Mesenchymal stem cell (in vitro differentiated cells and primary cell): ENCODE results near the gene RTBDN.
A peak's percentile ranks its signal among the peaks of the same experiment; 100 is the strongest.

ENCODE experiments used
- DNase-seq: peaks from one replicate; pipeline ENCODE4 v3.0.0-alpha.2; 2013
- H2AFZ ChIP-seq: one replicate; pipeline ENCODE4 v1.6.1; 2013; ENCODE audit warnings: low read depth, mild to moderate bottlenecking, control low read depth, inconsistent platforms, low read length, moderate library complexity
- H2AK5ac ChIP-seq: 2 replicates; pipeline ENCODE4 v1.6.1; 2013; ENCODE audit warnings: low read length, moderate library complexity, mild to moderate bottlenecking, inconsistent platforms; ENCODE audit not compliant: severe bottlenecking
- H2BK120ac ChIP-seq: one replicate; pipeline ENCODE4 v1.6.1; 2013; ENCODE audit warnings: low read depth, mild to moderate bottlenecking, inconsistent platforms, low read length, moderate library complexity
- H2BK12ac ChIP-seq, 2 experiments: one replicate each; pipeline ENCODE4 v1.6.1; 2013; ENCODE audit warnings: inconsistent platforms in 2 of 2, low read length in 2 of 2, mild to moderate bottlenecking in 2 of 2, moderate library complexity in 2 of 2, control low read depth in 1 of 2
- H2BK15ac ChIP-seq: one replicate; pipeline ENCODE4 v1.6.1; 2013; ENCODE audit warnings: mild to moderate bottlenecking, low read depth, inconsistent platforms; ENCODE audit not compliant: poor library complexity, severe bottlenecking
- H2BK5ac ChIP-seq: 2 replicates; pipeline ENCODE4 v1.6.1; 2013; ENCODE audit warnings: low read depth, mild to moderate bottlenecking, low read length, control low read depth, inconsistent platforms; ENCODE audit not compliant: poor library complexity, severe bottlenecking
- H3K14ac ChIP-seq, 2 experiments: one replicate each; pipeline ENCODE4 v1.6.1; 2013; ENCODE audit warnings: inconsistent platforms in 2 of 2, low read length in 2 of 2, control low read depth in 1 of 2, mild to moderate bottlenecking in 1 of 2, moderate library complexity in 1 of 2
- H3K18ac ChIP-seq, 2 experiments: one replicate each; pipeline ENCODE4 v1.6.1; 2013; ENCODE audit warnings: inconsistent platforms in 2 of 2, low read length in 2 of 2, control low read depth in 1 of 2, low read depth in 1 of 2, mild to moderate bottlenecking in 1 of 2
- H3K23ac ChIP-seq, 2 experiments: one replicate each; pipeline ENCODE4 v1.6.1; 2013; ENCODE audit warnings: inconsistent platforms in 2 of 2, low read length in 2 of 2, mild to moderate bottlenecking in 2 of 2, moderate library complexity in 2 of 2, control low read depth in 1 of 2
- H3K27ac ChIP-seq: 2 replicates; pipeline ENCODE4 v1.5.1; 2013; ENCODE audit warnings: mild to moderate bottlenecking, moderate library complexity, low read length, control low read depth, inconsistent platforms; ENCODE audit not compliant: poor library complexity, severe bottlenecking
- H3K27me3 ChIP-seq, 2 experiments: 2 replicates each; pipeline versions ENCODE4 v1.6.1 to v1.7.0; 2013; ENCODE audit warnings: low read length in 2 of 2, mild to moderate bottlenecking in 2 of 2, moderate library complexity in 2 of 2, control low read depth in 1 of 2, inconsistent platforms in 1 of 2; ENCODE audit not compliant: control insufficient read depth in 1 of 2, insufficient read depth in 1 of 2
- H3K36me3 ChIP-seq, 2 experiments: 2 replicates each; pipeline versions ENCODE4 v1.6.1 to v1.7.0; 2013; ENCODE audit warnings: low read length in 2 of 2, control low read depth in 1 of 2, inconsistent platforms in 1 of 2, low read depth in 1 of 2, mild to moderate bottlenecking in 1 of 2; ENCODE audit not compliant: insufficient read depth in 2 of 2, control insufficient read depth in 1 of 2
- H3K4ac ChIP-seq, 2 experiments: one replicate each; pipeline ENCODE4 v1.6.1; 2013; ENCODE audit warnings: inconsistent platforms in 2 of 2, low read length in 2 of 2, mild to moderate bottlenecking in 2 of 2, moderate library complexity in 2 of 2, control low read depth in 1 of 2, low read depth in 1 of 2
- H3K4me1 ChIP-seq: 2 replicates; pipeline ENCODE4 v1.6.1; 2013; ENCODE audit warnings: low read depth, low read length, control low read depth; ENCODE audit not compliant: control insufficient read depth, insufficient read depth
- H3K4me2 ChIP-seq: 2 replicates; pipeline ENCODE4 v1.6.1; 2013; ENCODE audit warnings: low read length, mild to moderate bottlenecking, inconsistent platforms; ENCODE audit not compliant: poor library complexity, severe bottlenecking
- H3K4me3 ChIP-seq, 2 experiments: 2 replicates each; pipeline versions ENCODE4 v1.5.1 to v1.7.0; 2013; ENCODE audit warnings: low read length in 2 of 2, mild to moderate bottlenecking in 2 of 2, control low read depth in 1 of 2, low read depth in 1 of 2; ENCODE audit not compliant: insufficient read depth in 1 of 2
- H3K79me1 ChIP-seq: replicated peaks from 2 replicates; pipeline ENCODE4 v1.6.1; 2013; ENCODE audit warnings: mild to moderate bottlenecking, control low read depth, low read length, inconsistent platforms; ENCODE audit not compliant: poor library complexity, severe bottlenecking
- H3K9ac ChIP-seq: 2 replicates; pipeline ENCODE4 v1.7.0; 2013; ENCODE audit warnings: mild to moderate bottlenecking, low read length, moderate library complexity
- H3K9me3 ChIP-seq: 2 replicates; pipeline ENCODE4 v1.7.0; 2013; ENCODE audit warnings: mild to moderate bottlenecking, low read length; ENCODE audit not compliant: control insufficient read depth
- H4K8ac ChIP-seq: one replicate; pipeline ENCODE4 v1.6.1; 2013; ENCODE audit warnings: inconsistent platforms, mild to moderate bottlenecking, low read length, moderate library complexity
- H4K91ac ChIP-seq: one replicate; pipeline ENCODE4 v1.6.1; 2013; ENCODE audit warnings: mild to moderate bottlenecking, low read length, inconsistent platforms
- WGBS: methylation state at CpG from one replicate; pipeline ENCODE4 v1.1.7; 2013; ENCODE audit warnings: mixed read lengths; 5-methylcytosine and 5-hydroxymethylcytosine counted together

Gene RTBDN

GRCh38 chr19:12779162-12779993, 55.0 kb downstream of the RTBDN start:
- H3K27ac ChIP-seq: peak overlapping the region; percentile 91
- peak overlapping the region; percentile 78 for H2AK5ac ChIP-seq
- H3K23ac ChIP-seq: peak overlapping the region in 1 of 2 experiments; percentile 34
- 61% methylated on average over 11 of the region's 15 CpGs for WGBS
- peak overlapping the region; percentile 88 to 95 for H3K18ac ChIP-seq
- H2BK12ac ChIP-seq: peak overlapping the region; percentile 93 to 96
- peaks cover 2 to 4% of the 10 kb centered on the region in 2 experiments for H3K36me3 ChIP-seq
- no peaks in the 10 kb centered on the region for H3K9me3 ChIP-seq
- H2BK15ac ChIP-seq: peak overlapping the region; percentile 75
- peak overlapping the region; percentile 85 for H2BK5ac ChIP-seq
- H4K91ac ChIP-seq: peak overlapping the region; percentile 97
- peak overlapping the region in 1 of 2 experiments; percentile 83 for H3K4me3 ChIP-seq
- peak overlapping the region; percentile 93 for H3K9ac ChIP-seq
- H3K4ac ChIP-seq: peak overlapping the region; percentile 85
- DNase-seq: peak; percentile 93
- peak overlapping the region in 1 of 2 experiments; percentile 53 for H3K14ac ChIP-seq
- H3K4me2 ChIP-seq: peak overlapping the region; percentile 91
- peaks cover 44% of the 10 kb centered on the region for H3K4me1 ChIP-seq
- no peaks in the 10 kb centered on the region for H3K27me3 ChIP-seq
- H2BK120ac ChIP-seq: peak overlapping the region; percentile 87
- H4K8ac ChIP-seq: peak overlapping the region; percentile 97
- peaks cover 9% of the 10 kb centered on the region for H3K79me1 ChIP-seq
- no peak overlapping the region for H2AFZ ChIP-seq

GRCh38 chr19:12778905-12779161, 55.5 kb downstream of the RTBDN start:
- Histone ChIP-seq H3K9ac (peak overlapping the region; percentile 93), H3K4ac (peak overlapping the region; percentile 85)

GRCh38 chr19:12778017-12778904, 56.1 kb downstream of the RTBDN start:
- H2BK12ac ChIP-seq: peak overlapping the region; percentile 38 to 95
- peak overlapping the region; percentile 63 to 83 for H3K4me3 ChIP-seq
- peak overlapping the region in 1 of 2 experiments; percentile 12 for H3K14ac ChIP-seq
- H4K8ac ChIP-seq: peak overlapping the region; percentile 97
- H4K91ac ChIP-seq: peak overlapping the region; percentile 97
- H3K9ac ChIP-seq: peak overlapping the region; percentile 93
- peak overlapping the region; percentile 87 for H2BK120ac ChIP-seq
- peak overlapping the region; percentile 85 for H3K4ac ChIP-seq
- peaks cover 9% of the 10 kb centered on the region for H3K79me1 ChIP-seq
- H3K9me3 ChIP-seq: no peaks in the 10 kb centered on the region
- 3% methylated on average over 36 of the region's 44 CpGs for WGBS
- peak overlapping the region; percentile 91 for H3K27ac ChIP-seq
- H3K23ac ChIP-seq: no peak overlapping the region
- H2AFZ ChIP-seq: no peak overlapping the region
- H2AK5ac ChIP-seq: peak overlapping the region; percentile 78
- H2BK5ac ChIP-seq: peak overlapping the region; percentile 85
- peak overlapping the region; percentile 88 to 95 for H3K18ac ChIP-seq
- H3K4me1 ChIP-seq: peaks cover 33% of the 10 kb centered on the region
- H2BK15ac ChIP-seq: peak overlapping the region; percentile 75
- DNase-seq: peak; percentile 94
- H3K4me2 ChIP-seq: peak overlapping the region; percentile 91
- H3K36me3 ChIP-seq: peaks cover 4 to 5% of the 10 kb centered on the region in 2 experiments
- no peaks in the 10 kb centered on the region for H3K27me3 ChIP-seq

More at GRCh38 chr19:12778905-12779161, 55.5 kb downstream of the RTBDN start:
- peak overlapping the region; percentile 91 for H3K4me2 ChIP-seq
- H3K36me3 ChIP-seq: peaks cover 4 to 5% of the 10 kb centered on the region in 2 experiments
- no peak overlapping the region for H3K23ac ChIP-seq
- H2BK5ac ChIP-seq: peak overlapping the region; percentile 85
- H2BK120ac ChIP-seq: peak overlapping the region; percentile 87
- no peaks in the 10 kb centered on the region for H3K27me3 ChIP-seq
- peak overlapping the region; percentile 75 for H2BK15ac ChIP-seq
- no peak for DNase-seq
- H4K91ac ChIP-seq: peak overlapping the region; percentile 97
- H3K79me1 ChIP-seq: peaks cover 9% of the 10 kb centered on the region
- H3K4me1 ChIP-seq: peaks cover 38% of the 10 kb centered on the region
- no peak overlapping the region for H2AFZ ChIP-seq
- H3K9me3 ChIP-seq: no peaks in the 10 kb centered on the region
- peak overlapping the region in 1 of 2 experiments; percentile 83 for H3K4me3 ChIP-seq
- peak overlapping the region; percentile 88 to 95 for H3K18ac ChIP-seq
- peak overlapping the region; percentile 97 for H4K8ac ChIP-seq
- H2BK12ac ChIP-seq: peak overlapping the region; percentile 20 to 51
- no peak overlapping the region for H3K14ac ChIP-seq
- H3K27ac ChIP-seq: peak overlapping the region; percentile 91
- WGBS: 18% methylated on average over 6 of the region's 6 CpGs
- H2AK5ac ChIP-seq: peak overlapping the region; percentile 78
